Measurements from ENCODE around the gene KIAA0232.
A peak's percentile ranks its signal among the peaks of the same experiment; 100 is the strongest.
"Not testable (repeated sequence)": the region's sequence is repeated elsewhere in the genome, so short reads cannot be mapped to it uniquely, and the experiment has no call there.

KIAA0232 gene

GRCh38 chr4:6907658-6908191 is 125.2 kb downstream of the KIAA0232 start:
- H3K36me3 ChIP-seq (ENCODE audit: control insufficient read depth, insufficient read depth, low read length), result no peaks in the 10 kb centered on the region
- peaks cover 12% of the 10 kb centered on the region for H3K27me3 ChIP-seq (ENCODE audit: control insufficient read depth, insufficient read depth, low read length, poor library complexity, severe bottlenecking)
- 29% methylated on average over 22 of the region's 22 CpGs for WGBS, 2 experiments
- no peaks in the 10 kb centered on the region for H3K9me3 ChIP-seq (ENCODE audit: control insufficient read depth, low read length)
- no peak overlapping the region for H3K4me3 ChIP-seq (ENCODE audit: insufficient read depth, low read depth, low read length)
- H3K27ac ChIP-seq (ENCODE audit: insufficient read depth, low read depth, low read length, poor library complexity, severe bottlenecking), result no peak overlapping the region
- peaks cover 6% of the 10 kb centered on the region for H3K4me1 ChIP-seq (ENCODE audit: control insufficient read depth, insufficient read depth, low read length)

DNA sequence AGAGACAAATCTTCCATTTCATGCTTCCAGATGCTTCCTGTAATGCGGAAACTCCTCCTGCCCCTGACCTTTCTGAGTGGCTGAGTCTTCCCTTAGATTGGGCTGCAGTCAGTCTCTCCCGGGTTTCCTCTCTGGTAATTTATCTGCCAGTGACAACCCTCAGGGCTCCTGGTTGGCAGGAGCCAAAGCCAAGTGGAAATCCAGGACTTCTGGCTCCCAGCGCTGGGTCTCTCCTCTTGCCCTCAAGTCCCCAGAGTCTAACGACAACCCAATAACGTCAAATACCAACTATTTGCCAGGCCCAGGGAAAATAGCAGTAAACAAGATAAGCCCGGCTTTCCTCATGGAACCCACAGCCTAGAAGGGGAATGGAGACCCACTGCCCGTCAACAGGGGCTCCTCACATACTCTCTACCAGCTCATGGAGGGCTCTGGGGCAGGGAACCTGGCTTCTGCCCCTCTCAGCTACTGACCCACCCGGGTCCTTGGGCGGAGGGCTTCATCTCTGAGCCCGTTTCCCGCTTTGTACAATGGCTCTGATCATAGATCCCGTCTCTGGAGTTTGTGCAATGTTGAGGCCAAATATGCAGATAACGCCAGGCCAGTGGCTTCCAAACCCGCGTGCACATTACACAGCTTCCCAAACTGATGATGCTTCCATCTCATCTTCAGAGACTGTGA is 126.0 kb downstream of the KIAA0232 start:
- 63% methylated on average over 15 of the region's 15 CpGs for WGBS, 2 experiments
- Histone ChIP-seq H3K9me3 (ENCODE audit: control insufficient read depth, low read length) (no peaks in the 10 kb centered on the region), H3K27me3 (ENCODE audit: control insufficient read depth, insufficient read depth, low read length, poor library complexity, severe bottlenecking) (peaks cover 12% of the 10 kb centered on the region), H3K4me3 (ENCODE audit: insufficient read depth, low read depth, low read length) (peak overlapping the region; percentile 69), H3K36me3 (ENCODE audit: control insufficient read depth, insufficient read depth, low read length) (no peaks in the 10 kb centered on the region), H3K27ac (ENCODE audit: insufficient read depth, low read depth, low read length, poor library complexity, severe bottlenecking) (no peak overlapping the region), H3K4me1 (ENCODE audit: control insufficient read depth, insufficient read depth, low read length) (peaks cover 6% of the 10 kb centered on the region)

DNA sequence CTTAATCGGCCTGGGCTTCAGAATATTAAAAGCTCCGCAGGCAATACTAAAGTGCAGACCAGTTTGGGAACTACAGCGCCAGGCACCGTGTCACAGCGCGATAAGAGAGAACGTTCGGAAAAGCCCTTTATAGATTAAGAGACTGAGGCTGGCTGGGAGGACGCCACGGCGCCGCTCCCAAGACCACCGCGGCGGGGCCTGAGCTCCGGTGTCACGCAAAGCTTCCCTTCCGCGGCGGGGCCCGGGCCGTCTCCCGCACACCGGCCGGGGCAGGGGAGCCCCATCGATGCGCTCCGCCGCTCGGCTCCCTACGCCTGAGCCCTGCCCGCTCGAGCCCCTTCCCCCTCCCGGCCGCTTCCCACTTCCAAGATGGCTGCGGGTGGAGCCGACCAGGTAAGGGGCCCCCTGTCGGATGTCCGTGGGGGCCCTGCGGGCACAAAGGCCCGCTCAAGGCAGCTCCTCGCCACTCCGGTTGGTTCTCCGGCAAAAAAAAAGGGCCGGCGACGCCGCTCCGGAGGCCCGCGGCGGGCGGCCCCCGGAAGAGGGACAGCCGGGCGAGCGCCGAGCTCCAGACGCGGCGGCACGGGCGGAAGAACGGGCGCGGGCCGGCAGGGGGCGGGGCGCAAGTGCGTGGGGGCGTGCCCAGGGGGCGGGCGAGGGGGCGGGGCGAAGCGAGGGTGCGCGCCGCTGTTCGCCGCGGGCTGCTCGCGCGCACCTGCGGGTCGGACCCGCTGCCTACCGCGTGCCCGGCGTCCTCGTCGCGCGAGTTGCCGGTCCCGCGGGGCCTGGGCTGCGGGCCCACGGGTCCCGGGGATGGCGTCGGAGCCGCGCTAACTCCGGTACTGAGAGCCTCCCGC is 126.8 kb downstream of the KIAA0232 start, which contains the start of gene TBC1D14:
Gene TBC1D14 (plus strand): TSS at position 714 of the 857 bp plus-strand sequence. CDS start 13,564 bp downstream, outside the sequence.
- Histone ChIP-seq H3K4me1 (ENCODE audit: control insufficient read depth, insufficient read depth, low read length) (peaks cover 6% of the 10 kb centered on the region), H3K27me3 (ENCODE audit: control insufficient read depth, insufficient read depth, low read length, poor library complexity, severe bottlenecking) (peaks cover 12% of the 10 kb centered on the region), H3K9me3 (ENCODE audit: control insufficient read depth, low read length) (no peaks in the 10 kb centered on the region), H3K4me3 (ENCODE audit: insufficient read depth, low read depth, low read length) (peak within 1 kb of the TSS; percentile 69), H3K27ac (ENCODE audit: insufficient read depth, low read depth, low read length, poor library complexity, severe bottlenecking) (peak within 1 kb of the TSS; percentile 92), H3K36me3 (ENCODE audit: control insufficient read depth, insufficient read depth, low read length) (no peaks in the 10 kb centered on the region)
- 0% methylated on average over 108 of the region's 108 CpGs for WGBS, 2 experiments

GRCh38 chr4:6909970-6910339 is 127.4 kb downstream of the KIAA0232 start:
- Histone ChIP-seq H3K9me3 (ENCODE audit: control insufficient read depth, low read length) (no peaks in the 10 kb centered on the region), H3K36me3 (ENCODE audit: control insufficient read depth, insufficient read depth, low read length) (no peaks in the 10 kb centered on the region), H3K4me1 (ENCODE audit: control insufficient read depth, insufficient read depth, low read length) (peaks cover 6% of the 10 kb centered on the region), H3K4me3 (ENCODE audit: insufficient read depth, low read depth, low read length) (peak overlapping the region; percentile 69), H3K27ac (ENCODE audit: insufficient read depth, low read depth, low read length, poor library complexity, severe bottlenecking) (no peak overlapping the region), H3K27me3 (ENCODE audit: control insufficient read depth, insufficient read depth, low read length, poor library complexity, severe bottlenecking) (peaks cover 12% of the 10 kb centered on the region)
- 0% methylated on average over 58 of the region's 58 CpGs for WGBS, 2 experiments

DNA sequence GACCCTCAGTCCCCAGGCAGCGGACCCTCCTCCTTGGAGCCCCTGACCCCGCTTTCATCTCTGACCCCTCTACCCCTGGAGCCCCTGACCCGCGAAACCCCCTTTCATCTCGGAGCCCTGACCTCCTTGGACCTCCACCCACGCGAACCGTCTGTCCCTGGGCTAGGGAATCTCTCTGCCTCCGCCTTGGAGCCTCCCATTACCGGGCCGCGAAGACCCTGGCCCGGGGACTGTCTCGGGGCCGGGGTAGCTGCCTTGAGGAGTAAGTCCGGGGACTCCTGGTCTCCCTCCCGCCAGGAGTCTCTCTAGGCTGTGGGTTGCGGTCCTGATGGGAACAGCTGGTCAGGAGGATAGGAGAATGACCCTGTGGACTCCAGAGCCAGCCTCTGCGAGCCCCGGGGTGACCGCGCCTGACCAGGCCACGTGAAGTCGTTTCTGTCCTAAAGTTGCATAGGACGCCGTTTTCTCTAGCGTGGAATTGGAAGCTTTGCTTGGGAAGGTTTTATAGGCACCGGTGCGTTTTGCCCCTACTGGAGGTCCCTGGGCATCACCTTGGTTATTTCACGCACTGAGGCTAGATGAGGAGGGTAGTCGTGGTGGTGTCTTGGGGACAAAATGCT is 127.9 kb downstream of the KIAA0232 start:
- Histone ChIP-seq H3K4me3 (ENCODE audit: insufficient read depth, low read depth, low read length) (peak overlapping the region; percentile 69), H3K27me3 (ENCODE audit: control insufficient read depth, insufficient read depth, low read length, poor library complexity, severe bottlenecking) (peaks cover 12% of the 10 kb centered on the region), H3K36me3 (ENCODE audit: control insufficient read depth, insufficient read depth, low read length) (no peaks in the 10 kb centered on the region), H3K9me3 (ENCODE audit: control insufficient read depth, low read length) (no peaks in the 10 kb centered on the region), H3K4me1 (ENCODE audit: control insufficient read depth, insufficient read depth, low read length) (peaks cover 6% of the 10 kb centered on the region), H3K27ac (ENCODE audit: insufficient read depth, low read depth, low read length, poor library complexity, severe bottlenecking) (no peak overlapping the region)
- 19% methylated on average over 31 of the region's 31 CpGs for WGBS, 2 experiments

- peaks cover 6% of the 10 kb centered on the region for H3K4me1 ChIP-seq (ENCODE audit: control insufficient read depth, insufficient read depth, low read length)
- H3K36me3 ChIP-seq (ENCODE audit: control insufficient read depth, insufficient read depth, low read length), result no peaks in the 10 kb centered on the region
- H3K27me3 ChIP-seq (ENCODE audit: control insufficient read depth, insufficient read depth, low read length, poor library complexity, severe bottlenecking), result peaks cover 12% of the 10 kb centered on the region
- no peak overlapping the region for H3K27ac ChIP-seq (ENCODE audit: insufficient read depth, low read depth, low read length, poor library complexity, severe bottlenecking)
- H3K4me3 ChIP-seq (ENCODE audit: insufficient read depth, low read depth, low read length), result no peak overlapping the region
- no peaks in the 10 kb centered on the region for H3K9me3 ChIP-seq (ENCODE audit: control insufficient read depth, low read length)
- WGBS, 2 experiments, result 87 to 90% methylated on average over 13 to 15 of the region's 15 CpGs
Observed at GRCh38 chr4:6910960-6911874, 128.7 kb downstream of the KIAA0232 start.

GRCh38 chr4:6911917-6912316 is 129.4 kb downstream of the KIAA0232 start:
- not testable (repeated sequence) for H3K4me1 ChIP-seq (ENCODE audit: control insufficient read depth, insufficient read depth, low read length); H3K4me3 ChIP-seq (ENCODE audit: insufficient read depth, low read depth, low read length); H3K9me3 ChIP-seq (ENCODE audit: control insufficient read depth, low read length); H3K36me3 ChIP-seq (ENCODE audit: control insufficient read depth, insufficient read depth, low read length); H3K27ac ChIP-seq (ENCODE audit: insufficient read depth, low read depth, low read length, poor library complexity, severe bottlenecking)
- 82 to 83% methylated on average over 10 of the region's 10 CpGs for WGBS, 2 experiments
- peaks cover 11% of the 10 kb centered on the region for H3K27me3 ChIP-seq (ENCODE audit: control insufficient read depth, insufficient read depth, low read length, poor library complexity, severe bottlenecking)

DNA sequence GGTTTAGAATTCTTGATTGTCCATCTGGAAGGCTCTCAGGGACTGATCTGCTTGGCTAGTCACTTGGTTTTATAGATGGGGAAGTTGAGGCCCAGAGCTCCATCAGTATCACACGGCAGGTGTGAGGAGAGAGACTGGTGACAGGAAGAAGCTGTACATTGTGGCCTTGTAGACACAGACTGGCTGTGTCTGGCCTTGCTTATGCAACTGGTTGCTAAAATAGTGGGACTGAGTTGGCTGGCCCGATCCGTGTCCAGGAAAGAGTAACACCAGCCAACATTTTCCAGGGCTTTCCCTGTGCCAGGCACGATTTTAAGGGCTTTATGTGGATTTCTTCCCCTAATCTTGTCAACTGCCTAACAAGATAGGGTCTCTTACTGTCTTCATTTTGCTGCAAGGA is 129.9 kb downstream of the KIAA0232 start:
- Histone ChIP-seq H3K4me3 (ENCODE audit: insufficient read depth, low read depth, low read length) (no peak overlapping the region), H3K36me3 (ENCODE audit: control insufficient read depth, insufficient read depth, low read length) (no peaks in the 10 kb centered on the region), H3K27ac (ENCODE audit: insufficient read depth, low read depth, low read length, poor library complexity, severe bottlenecking) (no peak overlapping the region), H3K9me3 (ENCODE audit: control insufficient read depth, low read length) (no peaks in the 10 kb centered on the region), H3K27me3 (ENCODE audit: control insufficient read depth, insufficient read depth, low read length, poor library complexity, severe bottlenecking) (peaks cover 6% of the 10 kb centered on the region), H3K4me1 (ENCODE audit: control insufficient read depth, insufficient read depth, low read length) (peaks cover 6% of the 10 kb centered on the region)
- 95 to 96% methylated on average over 4 of the region's 4 CpGs for WGBS, 2 experiments

GRCh38 chr4:6913350-6913905 is 130.9 kb downstream of the KIAA0232 start:
- Histone ChIP-seq H3K36me3 (ENCODE audit: control insufficient read depth, insufficient read depth, low read length) (no peaks in the 10 kb centered on the region), H3K27me3 (ENCODE audit: control insufficient read depth, insufficient read depth, low read length, poor library complexity, severe bottlenecking) (peaks cover 2% of the 10 kb centered on the region), H3K9me3 (ENCODE audit: control insufficient read depth, low read length) (no peaks in the 10 kb centered on the region), H3K4me1 (ENCODE audit: control insufficient read depth, insufficient read depth, low read length) (peaks cover 6% of the 10 kb centered on the region), H3K27ac (ENCODE audit: insufficient read depth, low read depth, low read length, poor library complexity, severe bottlenecking) (no peak overlapping the region), H3K4me3 (ENCODE audit: insufficient read depth, low read depth, low read length) (no peak overlapping the region)
- WGBS, 2 experiments, result 93% methylated on average over 4 to 5 of the region's 6 CpGs

Data from ectodermal cell (in vitro differentiated cells).